SKM-1 treated with dmso at 0.1 percent for 144 hours (cell line): ENCODE data around the gene PDCD7.
"Not testable (repeated sequence)": the region's sequence is repeated elsewhere in the genome, so short reads cannot be mapped to it uniquely, and the experiment has no call there.

ENCODE experiments used
- DNase-seq: peaks from one replicate; lab custom pipeline; 2025; ENCODE audit not compliant: unreplicated experiment; lab: John Stamatoyannopoulos, UW

Gene PDCD7

GRCh38 chr15:65133548-65134200 lies at the start of gene PDCD7:
PDCD7 (minus strand) TSS chr15:65133808; CDS start chr15:65133781, 27 bp downstream.
- peak; percentile 79 for DNase-seq

- no peak for DNase-seq
These were observed 48.9 kb upstream of the PDCD7 start for GRCh38 chr15:65182538-65182937.

DNA sequence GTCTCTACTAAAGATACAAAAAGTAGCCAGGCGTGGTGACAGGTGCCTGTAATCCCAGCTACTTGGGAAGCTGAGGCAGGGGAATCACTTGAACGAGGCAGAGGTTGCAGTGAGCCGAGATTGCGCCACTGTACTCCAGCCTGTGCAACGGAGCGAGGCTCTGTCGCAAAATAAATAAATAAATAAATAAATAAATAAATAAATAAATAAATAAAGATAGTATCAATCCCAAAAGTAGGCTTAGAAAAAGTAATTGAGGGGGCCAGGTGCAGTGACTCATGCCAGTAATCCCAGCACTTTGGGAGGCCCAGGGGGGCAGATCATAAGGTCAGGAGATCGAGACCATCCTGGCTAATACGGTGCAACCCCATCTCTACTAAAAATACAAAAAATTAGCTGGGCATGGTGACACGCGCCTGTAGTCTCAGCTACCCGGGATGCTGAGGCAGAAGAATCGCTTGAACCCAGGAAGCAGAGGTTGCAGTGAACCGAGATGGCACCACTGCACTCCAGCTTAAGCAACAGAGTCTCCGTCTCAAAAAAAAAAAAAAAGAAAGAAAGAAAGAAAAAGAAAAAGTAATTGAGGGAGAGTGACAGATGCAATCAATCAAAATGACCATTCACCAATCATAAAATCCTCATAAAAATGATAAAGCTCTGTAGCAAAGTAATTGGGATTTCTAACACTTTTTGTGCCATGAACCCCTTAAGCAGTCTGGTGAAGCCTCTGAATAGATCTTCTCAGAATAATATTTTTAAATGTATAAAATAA lies 48.2 kb upstream of the PDCD7 start:
- not testable (repeated sequence) for DNase-seq

DNA sequence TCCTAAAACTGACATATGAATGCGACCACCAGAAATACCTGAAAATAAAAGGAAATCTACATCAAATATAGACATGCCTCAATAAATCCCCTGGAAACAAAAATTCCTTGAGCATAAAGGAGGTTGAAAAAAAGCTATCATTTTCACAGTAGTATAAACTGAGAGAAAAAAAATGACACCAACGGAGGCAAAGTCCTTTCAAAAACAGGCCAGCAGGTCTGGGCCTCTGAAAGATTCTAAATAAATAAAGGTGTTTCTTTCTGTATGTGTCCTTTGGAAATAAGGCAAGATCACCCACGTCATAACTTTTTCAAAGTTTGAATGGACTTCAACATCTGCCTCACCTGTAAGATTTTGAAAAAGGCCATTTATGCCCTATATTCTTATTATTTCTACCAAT lies 46.6 kb upstream of the PDCD7 start:
- DNase-seq: no peak

DNA sequence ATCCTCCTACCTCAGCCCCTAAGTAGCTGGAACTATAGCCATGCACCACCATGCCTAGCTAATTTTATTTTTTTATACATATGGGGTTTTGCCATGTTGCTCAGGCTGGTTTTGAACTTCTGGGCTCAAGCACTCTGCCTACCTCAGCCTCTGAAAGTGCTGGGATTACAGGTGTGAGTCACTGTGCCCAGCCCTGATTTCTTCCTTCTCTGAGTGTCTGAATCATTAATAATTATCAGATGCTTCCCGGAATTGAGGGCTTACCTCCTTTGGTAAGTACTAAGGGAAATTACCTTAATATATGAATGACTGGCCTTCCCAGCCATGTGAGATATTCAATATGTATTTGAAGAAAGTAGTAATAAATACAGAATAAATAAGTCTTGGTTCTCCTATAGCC lies 44.3 kb upstream of the PDCD7 start:
- no peak for DNase-seq

DNA sequence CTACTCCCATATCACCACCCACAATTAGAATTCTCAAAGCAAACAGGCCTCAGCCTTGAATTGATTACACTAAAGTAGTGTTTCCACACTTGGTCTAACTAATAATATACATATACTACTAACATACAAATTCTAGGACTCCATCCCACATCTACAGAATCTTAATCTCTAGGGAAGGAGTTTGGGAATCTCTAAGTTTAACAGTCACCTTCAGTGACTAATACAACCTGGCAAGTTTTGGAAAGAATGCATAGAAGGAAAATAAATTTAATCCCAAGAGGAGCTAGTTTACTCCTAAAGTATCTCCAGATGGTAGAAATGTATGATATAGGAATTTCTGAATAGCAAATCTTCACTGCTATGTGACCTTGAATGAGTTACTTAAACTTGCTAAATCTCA lies 42.4 kb upstream of the PDCD7 start:
- DNase-seq: no peak

- DNase-seq: no peak
These were observed 41.9 kb upstream of the PDCD7 start for GRCh38 chr15:65175511-65175910.

DNA sequence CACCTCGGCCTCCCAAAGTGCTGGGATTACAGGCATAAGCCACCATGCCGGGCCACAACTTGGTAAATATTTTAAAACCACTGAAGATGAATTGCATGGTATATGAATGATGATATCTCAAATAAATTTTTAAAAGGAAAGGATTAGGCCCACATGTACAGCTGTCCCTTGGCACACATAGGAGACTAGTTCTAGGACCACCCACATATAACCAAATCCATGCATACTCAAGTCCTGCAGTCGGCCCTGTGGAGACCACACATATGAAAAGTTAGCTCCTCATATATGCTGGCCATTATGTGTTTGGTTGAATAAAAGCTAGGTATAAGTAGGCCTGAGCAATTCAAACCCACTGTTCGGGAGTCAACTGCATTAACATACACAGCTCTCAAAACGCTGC lies 40.9 kb upstream of the PDCD7 start:
- no peak for DNase-seq

- no peak for DNase-seq
These were observed 38.9 kb upstream of the PDCD7 start for GRCh38 chr15:65172531-65172930.

DNA sequence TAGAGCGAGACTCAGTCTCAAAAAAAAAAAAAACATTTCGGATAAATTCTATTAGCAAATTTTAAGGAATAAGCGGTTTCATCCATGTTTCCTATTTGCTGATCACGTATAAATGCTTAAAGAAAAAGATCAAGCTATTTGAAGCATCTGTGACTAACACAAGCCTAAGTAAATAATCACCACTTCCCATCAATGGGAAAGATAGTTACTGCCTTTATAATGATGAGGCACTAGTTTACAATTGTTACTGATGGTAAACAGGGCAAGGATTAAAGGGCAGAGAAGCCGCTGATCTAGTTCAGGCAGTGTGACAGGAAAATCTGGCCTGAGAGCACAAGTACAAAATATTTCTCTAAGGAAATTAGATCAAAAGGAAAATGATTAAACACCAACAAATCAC lies 37.8 kb upstream of the PDCD7 start:
- no peak for DNase-seq

GRCh38 chr15:65165875-65166274 lies 32.3 kb upstream of the PDCD7 start:
- no peak for DNase-seq

- DNase-seq: no peak
These were observed 30.5 kb upstream of the PDCD7 start for GRCh38 chr15:65164139-65164538.

- DNase-seq: no peak
These were observed 29.4 kb upstream of the PDCD7 start for GRCh38 chr15:65163041-65163440.

GRCh38 chr15:65156692-65157091 lies 23.1 kb upstream of the PDCD7 start:
- DNase-seq: no peak

DNA sequence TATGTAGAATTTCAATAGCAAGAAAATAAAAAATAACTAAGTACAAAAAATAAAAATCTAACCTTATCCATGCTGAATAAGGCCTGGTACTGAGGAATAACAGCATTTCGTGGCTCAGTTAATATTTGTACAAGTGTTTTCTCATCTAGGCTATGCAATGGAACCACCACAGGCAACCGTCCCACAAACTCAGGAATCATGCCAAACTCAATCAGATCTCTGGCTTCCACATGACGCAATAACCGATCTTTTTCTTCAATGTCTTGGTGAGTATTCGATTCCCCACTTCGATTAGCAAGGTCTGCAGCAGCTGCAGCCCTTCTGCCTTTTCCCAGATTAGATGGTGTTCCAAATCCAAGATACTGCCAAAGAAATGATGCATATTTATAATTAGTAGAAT lies 21.1 kb upstream of the PDCD7 start:
- DNase-seq: no peak

DNA sequence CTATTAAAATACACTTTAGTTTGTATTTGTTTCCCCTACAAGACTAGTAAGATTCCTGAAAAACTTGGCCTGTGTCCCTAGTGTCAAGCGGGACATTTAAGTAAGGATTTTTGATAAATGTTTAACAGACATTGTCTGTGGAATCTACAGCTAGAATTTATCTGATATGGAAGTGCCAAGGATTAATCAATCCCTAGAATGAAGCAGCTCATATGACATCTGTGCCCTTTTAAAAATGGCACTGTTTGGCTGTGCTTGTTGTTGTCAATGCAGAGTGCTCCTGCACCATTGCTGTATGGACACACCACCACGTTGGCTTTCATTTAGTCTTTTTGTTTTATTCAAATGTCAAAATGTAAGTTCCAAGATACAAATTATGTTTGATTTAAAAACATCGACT lies 14.3 kb upstream of the PDCD7 start:
- no peak for DNase-seq

GRCh38 chr15:65146438-65146837 lies 12.8 kb upstream of the PDCD7 start:
- no peak for DNase-seq

- not testable (repeated sequence) for DNase-seq
These were observed 5.0 kb upstream of the PDCD7 start for GRCh38 chr15:65138631-65139030.

- DNase-seq: not testable (repeated sequence)
These were observed 4.3 kb upstream of the PDCD7 start for GRCh38 chr15:65137893-65138292.

GRCh38 chr15:65137089-65137488 lies 3.5 kb upstream of the PDCD7 start:
- not testable (repeated sequence) for DNase-seq

GRCh38 chr15:65134538-65134937 lies 930 bp upstream of the PDCD7 start:
- no peak for DNase-seq

DNA sequence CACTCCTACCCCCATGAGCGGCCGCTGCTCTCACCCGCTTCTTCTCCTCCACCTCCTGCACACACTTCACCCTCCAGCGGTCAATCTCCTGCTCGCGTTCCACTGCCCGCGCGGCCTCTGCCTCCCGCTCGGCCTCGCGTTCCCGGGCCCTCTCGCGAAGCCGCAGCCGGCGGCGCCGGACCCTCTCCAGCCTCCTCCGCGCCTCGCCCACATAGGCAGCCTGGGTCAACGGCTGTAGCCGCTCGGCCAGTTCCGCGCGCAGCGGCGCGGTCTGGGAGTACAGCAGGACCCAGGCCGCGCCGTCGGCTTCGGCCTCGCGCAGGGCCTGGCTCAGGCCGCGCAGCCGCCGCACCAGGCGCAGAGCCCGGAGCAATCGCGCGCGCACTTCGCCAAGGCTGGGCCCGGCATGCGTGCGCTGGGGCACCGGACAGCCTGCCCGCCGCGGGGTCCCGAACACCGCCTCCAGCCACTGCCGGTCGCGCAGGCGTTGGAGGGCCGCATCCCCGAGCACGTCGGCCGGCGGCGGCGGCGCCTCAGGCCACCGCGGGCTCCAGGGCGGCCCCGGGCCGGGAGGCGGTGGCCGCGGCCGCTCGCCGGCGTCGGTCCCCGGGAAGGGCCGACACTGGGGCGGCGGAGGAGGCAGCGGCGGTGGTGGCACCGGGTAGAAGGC lies 595 bp downstream of the PDCD7 start:
- DNase-seq: peak; percentile 34
